ENCODE measurements around the gene TIMM22.

DNA sequence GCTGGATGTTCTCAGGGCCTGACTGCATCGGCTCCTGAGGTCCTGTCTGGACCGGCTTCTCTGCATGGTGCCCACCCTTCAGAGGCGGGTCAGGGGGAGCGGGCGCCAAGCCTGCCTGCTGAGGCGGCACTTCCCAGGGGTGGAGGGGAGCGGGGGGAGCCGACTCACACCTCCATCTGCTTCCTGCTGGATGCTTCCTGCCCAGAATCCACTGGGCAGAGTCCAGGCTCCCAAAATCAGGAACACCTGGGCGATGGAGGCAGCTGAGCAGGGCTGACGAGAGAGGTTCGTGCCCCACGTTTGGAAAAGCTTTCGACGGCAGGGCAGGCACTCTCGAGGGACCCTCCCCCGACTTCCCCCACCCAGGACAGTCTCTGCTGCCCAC is 42.2 kb downstream of the TIMM22 start:
- TF ChIP-seq POLR2A (IDR thresholded peaks at IDR 0.05; ENCODE audit: low read length), result no peak
- no peak for TF ChIP-seq GATA1 (IDR thresholded peaks at IDR 0.05; ENCODE audit: low read depth, low read length)

All from erythroblast (primary cell).